Measurements from ENCODE around the gene MUC20. TPM values are rescaled to one million over a fixed set of nuclear protein-coding genes. Genes with fewer than 3 reads are reported as not detected.
"Not testable (repeated sequence)": the region's sequence is repeated elsewhere in the genome, so short reads cannot be mapped to it uniquely, and the experiment has no call there.

Gene MUC20
- total RNA-seq, 1 experiment from 2014 or later = 0.69 TPM

DNA sequence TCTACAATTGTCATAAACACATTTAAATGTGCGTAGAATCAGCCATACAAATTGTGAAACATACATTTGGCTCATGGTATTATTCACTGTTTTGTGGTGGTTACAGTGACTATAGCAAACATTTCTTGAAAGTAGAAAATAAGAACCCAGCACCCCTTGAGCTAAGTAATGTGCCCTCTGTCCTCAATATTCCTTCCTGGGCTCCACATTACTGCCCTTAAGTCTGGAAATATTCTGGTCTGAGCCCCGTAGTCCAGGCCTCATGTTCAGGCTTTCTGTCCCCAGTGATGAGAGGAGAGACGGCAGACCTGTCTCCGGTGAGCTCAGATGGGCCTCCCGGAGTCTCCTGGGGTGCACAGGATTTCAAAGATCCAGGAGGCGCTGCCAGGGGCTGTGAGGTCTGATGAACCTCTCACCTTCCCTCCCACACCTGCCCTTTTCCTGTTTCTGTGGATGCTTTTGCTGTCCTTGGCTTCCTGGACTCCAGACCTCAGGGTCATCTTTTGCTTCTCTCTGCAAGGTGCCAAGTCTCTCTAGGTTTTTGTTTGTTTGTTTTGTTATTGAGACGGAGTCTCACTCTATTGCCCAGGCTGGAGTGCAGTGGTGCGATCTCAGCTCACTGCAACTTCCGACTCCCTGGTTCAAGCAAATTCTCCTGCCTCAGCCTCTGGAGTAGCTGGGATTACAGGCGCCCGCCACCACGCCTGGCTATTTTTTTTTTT, 8.8 kb upstream of the MUC20 start:
- H3K4me3 ChIP-seq (ENCODE audit: insufficient read depth, low read depth, low read length) = no peak overlapping the region
- peak; percentile 30 for DNase-seq
- H3K36me3 ChIP-seq (replicated peaks; ENCODE audit: control insufficient read depth, insufficient read depth, low read length) = no peaks in the 10 kb centered on the region
- no peaks in the 10 kb centered on the region; the same call in 1 of the 2 replicates for H3K27me3 ChIP-seq (ENCODE audit: control insufficient read depth, insufficient read depth, low read length)

DNA sequence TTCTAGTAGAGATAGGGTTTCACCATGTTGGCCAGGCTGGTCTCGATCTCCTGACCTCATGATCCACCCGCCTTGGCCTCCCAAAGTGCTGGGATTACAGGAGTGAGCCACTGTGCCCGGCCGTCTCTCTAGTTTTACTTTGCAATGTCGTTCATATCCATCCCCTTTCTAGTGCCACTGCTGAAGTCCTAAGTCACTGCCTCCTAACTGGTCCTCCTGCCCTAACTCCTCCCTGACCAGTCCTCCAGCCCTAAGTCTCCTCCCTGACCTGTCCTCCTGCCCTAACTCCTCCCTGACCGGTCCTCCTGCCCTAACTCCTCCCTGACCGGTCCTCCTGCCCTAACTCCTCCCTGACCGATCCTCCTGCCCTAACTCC, 8.3 kb upstream of the MUC20 start:
- DNase-seq = peak; percentile 20
- H3K27me3 ChIP-seq (ENCODE audit: control insufficient read depth, insufficient read depth, low read length); H3K4me3 ChIP-seq (ENCODE audit: insufficient read depth, low read depth, low read length); H3K36me3 ChIP-seq (replicated peaks; ENCODE audit: control insufficient read depth, insufficient read depth, low read length): not testable (repeated sequence)

DNA sequence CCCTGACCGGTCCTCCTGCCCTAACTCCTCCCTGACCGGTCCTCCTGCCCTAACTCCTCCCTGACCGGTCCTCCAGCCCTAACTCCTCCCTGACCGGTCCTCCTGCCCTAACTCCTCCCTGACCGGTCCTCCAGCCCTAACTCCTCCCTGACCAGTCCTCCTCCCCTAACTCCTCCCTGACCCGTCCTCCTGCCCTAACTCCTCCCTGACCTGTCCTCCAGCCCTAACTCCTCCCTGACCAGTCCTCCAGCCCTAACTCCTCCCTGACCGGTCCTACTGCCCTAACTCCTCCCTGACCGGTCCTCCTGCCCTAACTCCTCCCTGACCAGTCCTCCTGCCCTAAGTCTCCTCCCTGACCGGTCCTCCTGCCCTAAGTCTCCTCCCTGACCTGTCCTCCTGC, 7.6 kb upstream of the MUC20 start:
- not testable (repeated sequence) for H3K27me3 ChIP-seq (ENCODE audit: control insufficient read depth, insufficient read depth, low read length); H3K4me3 ChIP-seq (ENCODE audit: insufficient read depth, low read depth, low read length); DNase-seq; H3K36me3 ChIP-seq (replicated peaks; ENCODE audit: control insufficient read depth, insufficient read depth, low read length)

DNA sequence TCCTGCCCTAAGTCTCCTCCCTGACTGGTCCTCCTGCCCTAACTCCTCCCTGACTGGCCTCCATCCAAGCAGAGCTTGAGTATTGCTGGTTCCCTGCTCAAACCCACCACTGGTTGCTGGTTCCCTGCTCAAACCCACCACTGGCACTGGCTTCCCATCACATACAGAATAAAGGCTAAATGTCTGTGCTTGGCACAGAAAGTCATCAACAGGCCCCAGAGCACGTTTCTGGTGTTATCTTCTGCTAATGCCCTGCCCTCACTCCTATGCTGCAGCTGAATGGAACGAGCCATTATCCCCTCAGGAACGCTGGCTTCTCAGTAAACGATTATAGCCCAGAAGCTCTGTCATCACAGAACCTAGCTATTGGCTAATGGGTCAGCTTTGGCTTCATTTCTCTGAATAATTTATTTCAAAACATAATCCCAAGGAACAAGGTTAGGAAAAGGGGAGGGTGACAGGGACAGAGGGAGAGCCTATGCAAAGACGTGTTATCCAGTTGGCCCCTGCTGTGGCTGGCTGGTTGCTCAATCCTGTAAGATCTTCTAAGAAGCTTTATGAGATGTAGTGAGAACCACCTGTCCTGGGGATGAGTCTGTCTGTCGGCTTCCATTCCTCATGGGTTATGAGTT, 6.3 kb upstream of the MUC20 start:
- Histone ChIP-seq H3K4me3 (ENCODE audit: insufficient read depth, low read depth, low read length) (no peak overlapping the region), H3K36me3 (replicated peaks; ENCODE audit: control insufficient read depth, insufficient read depth, low read length) (no peaks in the 10 kb centered on the region), H3K27me3 (ENCODE audit: control insufficient read depth, insufficient read depth, low read length) (no peaks in the 10 kb centered on the region; the same call in 1 of the 2 replicates)
- peak; percentile 17 for DNase-seq

DNA sequence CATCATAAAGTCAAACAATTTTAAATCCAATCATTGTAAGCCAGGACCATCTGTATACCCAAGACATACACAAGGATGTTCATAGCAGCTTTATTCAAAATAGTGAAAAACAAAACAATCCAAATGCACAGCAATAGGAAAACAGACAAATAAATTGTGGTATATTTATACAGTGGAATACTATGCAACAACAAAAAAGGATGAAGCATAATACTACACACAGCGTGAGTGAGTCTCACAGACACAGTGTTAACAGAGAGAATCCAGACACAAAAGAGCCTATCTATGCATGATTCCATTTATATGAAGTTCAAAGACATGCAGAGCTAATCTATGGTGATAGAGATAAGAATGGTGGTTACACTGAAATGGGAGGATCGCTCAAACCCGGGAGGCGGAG, 5.6 kb upstream of the MUC20 start:
- H3K36me3 ChIP-seq (replicated peaks; ENCODE audit: control insufficient read depth, insufficient read depth, low read length) = no peaks in the 10 kb centered on the region
- no peak overlapping the region for H3K4me3 ChIP-seq (ENCODE audit: insufficient read depth, low read depth, low read length)
- no peak for DNase-seq
- H3K27me3 ChIP-seq (ENCODE audit: control insufficient read depth, insufficient read depth, low read length) = no peaks in the 10 kb centered on the region; the same call in 1 of the 2 replicates

DNA sequence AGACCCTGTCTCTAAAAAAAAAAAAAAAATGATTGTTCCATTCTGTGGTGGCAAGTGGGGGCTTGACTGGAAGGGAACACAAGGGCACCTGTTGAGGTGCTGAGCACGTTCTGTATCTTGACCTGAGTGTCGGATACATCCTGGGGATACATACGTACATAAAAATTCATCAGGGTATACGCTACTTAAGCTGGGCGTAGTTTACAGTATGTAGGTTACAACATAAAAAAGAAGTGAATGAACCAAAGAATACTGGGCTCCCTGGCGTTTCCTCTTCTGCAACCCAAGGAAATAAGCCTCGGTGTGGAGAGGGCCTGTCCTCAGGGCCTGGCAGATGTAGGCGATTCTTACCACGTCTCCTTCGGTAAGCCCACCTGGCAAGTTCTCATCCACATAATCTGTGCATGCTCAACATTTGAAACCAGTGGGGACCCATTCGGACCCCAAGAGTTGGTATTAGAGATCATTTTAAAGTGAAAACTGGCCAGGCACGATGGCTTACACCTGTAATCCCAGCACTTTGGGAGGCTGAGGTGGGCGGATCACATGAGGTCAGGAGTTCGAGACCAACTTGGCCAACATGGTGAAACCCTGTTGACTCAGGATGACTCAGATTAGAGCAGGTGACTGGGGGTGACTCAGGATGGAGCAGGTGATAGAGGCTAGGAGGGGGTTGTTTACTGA, 5.1 kb upstream of the MUC20 start:
- H3K36me3 ChIP-seq (replicated peaks; ENCODE audit: control insufficient read depth, insufficient read depth, low read length) = no peaks in the 10 kb centered on the region
- DNase-seq = peak; percentile 29
- no peak overlapping the region for H3K4me3 ChIP-seq (ENCODE audit: insufficient read depth, low read depth, low read length)
- no peaks in the 10 kb centered on the region; the same call in 1 of the 2 replicates for H3K27me3 ChIP-seq (ENCODE audit: control insufficient read depth, insufficient read depth, low read length)

DNA sequence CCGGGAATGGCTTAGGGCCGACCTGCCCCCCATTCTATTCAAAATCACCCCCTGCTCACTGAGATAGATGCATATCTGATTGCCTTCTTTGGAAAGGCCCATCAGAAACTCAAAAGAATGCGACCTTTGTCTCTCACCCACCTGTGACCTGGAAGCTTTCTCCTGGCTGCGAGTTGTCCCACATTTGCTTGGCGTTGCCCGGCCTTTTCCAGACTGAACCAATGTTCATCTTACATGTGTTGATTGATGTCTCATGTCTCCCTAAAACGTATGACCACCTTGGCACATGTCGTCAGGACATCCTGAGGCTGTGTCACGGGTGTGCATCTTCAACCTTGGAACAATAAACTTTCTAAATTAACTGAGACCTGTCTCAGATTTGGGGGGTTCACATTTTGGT, 3.4 kb upstream of the MUC20 start:
- Histone ChIP-seq H3K36me3 (replicated peaks; ENCODE audit: control insufficient read depth, insufficient read depth, low read length) (no peaks in the 10 kb centered on the region), H3K27me3 (ENCODE audit: control insufficient read depth, insufficient read depth, low read length) (no peaks in the 10 kb centered on the region; the same call in 1 of the 2 replicates), H3K4me3 (ENCODE audit: insufficient read depth, low read depth, low read length) (no peak overlapping the region)
- peak; percentile 32 for DNase-seq

DNA sequence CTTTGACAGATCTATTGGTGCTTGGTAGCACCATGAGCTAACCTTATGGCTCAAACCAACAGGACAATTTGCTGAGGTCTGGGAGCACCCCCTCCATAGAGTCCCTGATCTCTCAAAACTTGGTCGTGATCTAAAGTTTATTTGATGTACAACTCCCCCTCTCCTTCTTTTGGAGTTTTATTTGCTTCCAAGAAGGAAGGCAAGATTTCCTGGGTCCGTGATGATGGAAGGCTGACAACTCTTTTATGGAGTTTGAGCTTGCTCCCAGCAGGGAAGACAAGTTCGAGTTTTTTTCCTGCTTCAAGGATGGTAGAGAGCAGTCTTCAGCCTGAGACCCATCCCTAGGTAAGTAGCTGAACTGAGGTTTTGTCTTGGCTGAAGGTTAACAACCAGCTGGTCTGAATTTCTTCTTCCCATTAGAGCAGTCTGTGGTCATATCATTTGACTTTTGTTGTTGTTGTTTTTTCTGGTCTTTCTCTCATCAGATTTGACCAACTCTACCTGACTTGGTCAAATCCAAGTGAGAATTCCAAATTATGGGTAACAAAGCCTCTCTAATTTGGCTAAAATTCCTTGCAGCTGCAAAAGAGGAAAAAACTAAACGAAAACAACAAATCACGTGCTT, 2.8 kb upstream of the MUC20 start:
- H3K4me3 ChIP-seq (ENCODE audit: insufficient read depth, low read depth, low read length) = no peak overlapping the region
- H3K27me3 ChIP-seq (ENCODE audit: control insufficient read depth, insufficient read depth, low read length) = no peaks in the 10 kb centered on the region; the same call in 1 of the 2 replicates
- no peak for DNase-seq
- H3K36me3 ChIP-seq (replicated peaks; ENCODE audit: control insufficient read depth, insufficient read depth, low read length) = no peaks in the 10 kb centered on the region

DNA sequence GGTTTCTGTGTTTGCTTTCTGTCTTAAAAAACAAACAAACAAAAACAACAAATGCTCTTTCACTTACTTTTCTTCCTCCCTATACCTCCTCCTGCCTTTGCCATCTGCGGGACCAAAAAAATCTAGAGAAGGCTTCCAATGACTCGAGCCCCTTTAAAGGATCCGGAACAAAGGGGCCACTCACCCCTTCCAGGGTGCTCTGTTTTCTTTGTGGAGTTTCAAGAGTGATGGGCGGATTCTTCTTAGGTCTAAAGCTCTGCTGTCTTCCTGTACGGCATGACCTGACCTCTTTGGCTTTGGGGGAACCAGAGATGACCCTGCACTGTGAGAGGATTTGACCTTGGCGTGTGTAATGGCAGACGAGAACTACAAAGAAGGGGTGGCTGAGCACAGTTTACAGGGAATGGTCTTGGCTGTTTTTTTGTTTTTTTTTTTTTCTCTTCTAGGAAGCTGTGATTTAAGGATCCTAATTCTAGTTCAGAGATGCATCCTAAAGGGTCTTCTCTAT, 2.2 kb upstream of the MUC20 start:
- no peak overlapping the region for H3K4me3 ChIP-seq (ENCODE audit: insufficient read depth, low read depth, low read length)
- H3K27me3 ChIP-seq (ENCODE audit: control insufficient read depth, insufficient read depth, low read length) = no peaks in the 10 kb centered on the region; the same call in 1 of the 2 replicates
- H3K36me3 ChIP-seq (replicated peaks; ENCODE audit: control insufficient read depth, insufficient read depth, low read length) = no peaks in the 10 kb centered on the region
- DNase-seq = peak; percentile 61

DNA sequence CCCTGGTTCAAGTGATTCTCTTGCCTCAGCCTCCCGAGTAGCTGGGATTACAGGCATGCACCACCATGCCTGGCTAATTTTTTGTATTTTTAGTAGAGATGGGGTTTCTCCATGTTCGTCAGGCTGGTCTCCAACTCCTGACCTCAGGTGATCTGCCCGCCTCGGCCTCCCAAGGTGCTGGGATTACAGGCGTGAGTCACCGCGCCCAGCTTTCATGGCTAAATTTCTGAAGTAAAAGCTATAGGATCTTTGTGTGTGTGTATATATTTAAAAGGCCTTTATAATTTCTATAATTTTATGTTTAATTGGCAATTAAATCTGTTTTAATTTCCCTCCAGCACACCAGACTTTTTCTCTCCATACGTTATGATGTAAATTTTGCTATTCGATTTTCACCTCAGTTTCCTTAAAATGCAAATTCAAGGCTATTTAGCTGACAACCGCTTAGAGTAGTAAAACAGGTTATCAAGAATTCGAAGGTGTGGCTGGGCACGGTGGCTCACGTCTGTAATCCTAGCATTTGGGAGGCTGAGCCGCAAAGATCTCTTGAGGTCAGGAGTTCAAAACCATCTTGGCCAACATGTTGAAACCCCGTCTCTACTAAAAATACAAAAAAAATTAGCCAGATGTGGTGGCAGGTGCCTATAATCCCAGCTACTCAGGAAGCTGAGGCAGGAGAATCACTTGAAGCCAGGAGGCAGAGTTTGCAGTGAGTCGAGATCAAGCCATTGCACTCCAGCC, 1.1 kb upstream of the MUC20 start:
- not testable (repeated sequence) for DNase-seq; H3K36me3 ChIP-seq (replicated peaks; ENCODE audit: control insufficient read depth, insufficient read depth, low read length); H3K4me3 ChIP-seq (ENCODE audit: insufficient read depth, low read depth, low read length); H3K27me3 ChIP-seq (ENCODE audit: control insufficient read depth, insufficient read depth, low read length)

DNA sequence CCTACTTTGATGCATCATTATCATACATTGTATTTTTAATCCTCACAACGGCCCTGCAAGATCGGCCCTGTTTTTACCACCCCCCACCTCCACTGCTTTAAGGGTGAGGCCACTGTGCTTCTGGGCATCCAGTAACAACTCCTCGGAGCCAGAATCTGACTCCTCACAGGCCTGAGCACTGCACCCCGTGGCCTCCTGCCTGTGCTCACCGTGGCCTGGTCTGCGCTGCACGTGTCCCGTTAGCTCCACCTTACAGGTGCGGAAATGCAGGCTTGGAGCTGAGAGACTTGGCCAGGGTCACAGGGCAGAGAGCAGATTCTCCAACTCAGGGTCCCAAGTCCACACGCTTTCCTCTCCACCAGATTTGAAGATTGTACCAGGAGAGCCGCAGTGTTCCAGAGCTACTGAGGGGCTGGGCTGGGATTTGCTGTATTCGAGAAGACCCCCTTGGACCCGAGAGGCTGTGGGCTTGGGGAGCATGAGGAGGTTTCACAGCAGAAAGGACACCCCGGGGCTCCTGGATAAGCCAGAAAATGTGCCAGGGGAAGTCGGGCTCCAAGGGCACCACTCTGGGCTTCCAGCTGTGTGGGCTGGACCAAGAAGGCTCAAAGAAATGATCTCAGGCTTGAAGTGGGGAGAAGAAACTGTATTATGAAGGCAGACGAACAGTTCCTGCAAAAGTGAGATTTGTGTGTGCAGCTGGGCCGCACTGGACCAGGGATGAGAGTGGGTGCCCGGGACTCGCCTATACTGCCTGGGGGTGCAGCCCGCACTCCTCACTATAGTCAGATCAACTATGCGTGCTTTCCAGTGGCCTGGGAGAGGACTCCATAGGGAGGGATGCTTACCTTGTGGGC, 1.6 kb downstream of the MUC20 start:
- not testable (repeated sequence) for H3K4me3 ChIP-seq (ENCODE audit: insufficient read depth, low read depth, low read length); H3K27me3 ChIP-seq (ENCODE audit: control insufficient read depth, insufficient read depth, low read length); H3K36me3 ChIP-seq (replicated peaks; ENCODE audit: control insufficient read depth, insufficient read depth, low read length)
- DNase-seq = peak; percentile 22

DNA sequence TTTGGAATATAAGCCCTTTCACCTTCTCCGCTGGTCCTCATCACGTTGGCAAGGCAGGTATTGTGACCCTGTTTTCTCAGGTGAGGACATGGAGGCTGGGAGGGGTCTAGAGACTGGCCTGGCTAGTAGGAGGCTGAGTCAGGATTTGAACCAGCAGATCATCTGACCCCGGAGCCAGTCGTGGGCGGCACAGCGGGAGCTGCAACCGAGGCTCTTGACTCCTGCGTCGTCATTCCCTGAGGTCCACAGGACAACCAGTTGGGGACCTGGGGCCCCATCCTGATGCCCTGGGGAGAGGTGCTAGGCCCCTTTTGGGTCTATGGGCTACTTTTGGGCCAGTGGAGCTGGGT, 2.2 kb downstream of the MUC20 start:
- peak; percentile 18 for DNase-seq
- not testable (repeated sequence) for H3K36me3 ChIP-seq (replicated peaks; ENCODE audit: control insufficient read depth, insufficient read depth, low read length); H3K27me3 ChIP-seq (ENCODE audit: control insufficient read depth, insufficient read depth, low read length); H3K4me3 ChIP-seq (ENCODE audit: insufficient read depth, low read depth, low read length)

DNA sequence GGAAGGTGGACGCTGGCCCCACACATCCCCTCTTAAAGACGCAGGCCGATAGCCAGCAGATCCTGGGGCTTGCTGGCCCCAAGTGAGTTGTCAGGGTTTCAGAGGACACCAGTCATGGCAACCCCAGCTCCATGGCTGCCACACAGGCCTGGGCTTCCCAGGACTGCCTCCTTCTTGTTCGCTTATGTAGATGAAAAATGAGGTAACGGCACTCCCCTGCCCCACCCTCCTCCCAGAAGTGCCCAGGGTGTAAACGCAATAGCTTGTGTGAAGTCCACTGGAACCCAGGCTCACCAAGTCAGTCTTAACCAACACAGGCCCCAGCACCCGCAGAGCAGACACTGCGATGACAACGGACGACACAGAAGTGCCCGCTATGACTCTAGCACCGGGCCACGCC, 3.6 kb downstream of the MUC20 start:
- not testable (repeated sequence) for H3K27me3 ChIP-seq (ENCODE audit: control insufficient read depth, insufficient read depth, low read length); DNase-seq; H3K36me3 ChIP-seq (replicated peaks; ENCODE audit: control insufficient read depth, insufficient read depth, low read length); H3K4me3 ChIP-seq (ENCODE audit: insufficient read depth, low read depth, low read length)

Measured in H7 (cell line).